BE2C (cell line): ENCODE data around the gene CEP164. TPM values are rescaled to one million over a fixed set of nuclear protein-coding genes. Genes with fewer than 3 reads are reported as not detected.
A peak's percentile ranks its signal among the peaks of the same experiment; 100 is the strongest.

Experiments used
- DNase-seq: peaks from one replicate; pipeline ENCODE4 v3.0.0-alpha.2; 2020
- H3K27me3 ChIP-seq: fragments of 250-450 bp; sonication (Bioruptor Pico); 2 replicates; pipeline ENCODE4 v1.5.1; 2020; ENCODE audit warnings: mild to moderate bottlenecking
- H3K36me3 ChIP-seq: fragments of 250-450 bp; sonication (Bioruptor Pico); 2 replicates; pipeline ENCODE4 v1.5.1; 2020; ENCODE audit warnings: mild to moderate bottlenecking
- H3K4me1 ChIP-seq: fragments of 250-450 bp; sonication (Bioruptor Pico); 2 replicates; pipeline ENCODE4 v1.5.1; 2020
- H3K4me3 ChIP-seq: 2 replicates; pipeline ENCODE4 v1.5.1; 2011; ENCODE audit warnings: low read depth, low read length
- H3K9me3 ChIP-seq: fragments of 250-450 bp; sonication (Bioruptor Pico); 2 replicates; pipeline ENCODE4 v1.5.1; 2020
- polyA plus RNA-seq: library from polyadenylated mRNA; unstranded; fragments of >200 nt; gene quantifications from one replicate; pipeline ENCODE4 v1.2.1, GENCODE V29; 2012; ENCODE audit warnings: low read depth, missing spikeins; ENCODE audit not compliant: insufficient read length, insufficient read depth
- TF ChIP-seq, protein P1 (sequence below): IDR thresholded peaks from 2 replicates; pipeline ENCODE4 v1.5.1; 2012; ENCODE audit warnings: mild to moderate bottlenecking, low read depth, low read length

The CEP164 gene
- polyA plus RNA-seq: 38.7 TPM

DNA sequence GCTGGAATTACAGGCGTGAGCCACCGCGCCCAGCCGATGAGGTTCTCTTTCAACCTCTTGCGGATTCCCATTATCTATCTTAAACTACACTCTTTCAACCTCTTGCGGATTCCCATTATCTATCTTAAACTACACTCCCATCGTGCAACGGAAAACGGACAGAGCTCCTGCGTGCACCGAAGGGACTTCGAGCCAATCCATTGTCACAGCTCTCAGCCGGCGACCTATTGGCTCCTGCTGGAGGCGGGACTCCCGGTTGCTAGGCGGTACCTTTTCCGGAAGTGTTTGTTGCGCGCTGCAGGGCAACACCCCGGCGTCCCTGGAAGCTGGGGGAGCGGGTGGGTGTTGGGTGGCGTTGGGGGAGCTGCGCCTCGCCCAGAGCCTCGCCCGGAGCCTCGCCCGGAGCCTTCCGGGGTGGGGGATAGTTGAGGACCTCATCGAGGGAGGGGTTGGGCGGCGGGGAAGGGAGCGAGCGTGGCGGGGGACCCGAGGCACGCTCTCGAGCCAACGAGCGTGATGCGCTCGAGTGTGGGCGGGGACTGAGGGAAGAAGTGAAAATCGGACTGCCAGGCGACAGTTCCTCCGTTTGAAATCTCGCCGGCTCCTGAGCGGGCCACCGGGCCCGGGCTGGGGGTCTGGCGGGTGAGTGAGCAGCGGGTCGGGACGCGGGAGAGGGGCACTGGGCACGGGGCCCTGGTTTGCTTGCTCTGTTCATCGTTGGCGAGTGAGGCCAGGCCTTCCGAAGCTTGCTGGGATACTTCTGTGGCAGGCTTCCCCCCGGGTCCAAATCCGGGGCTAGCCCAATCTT lies at the start of gene CEP164:
Gene CEP164 (plus strand): TSS at position 288 of the 808 bp plus-strand sequence. CDS start 10,733 bp downstream, outside the sequence.
- Histone ChIP-seq H3K4me1 (peaks cover 2% of the 10 kb centered on the region; the same call in 1 of the 2 replicates), H3K4me3 (peak within 1 kb of the TSS; percentile 94), H3K27me3 (no peaks in the 10 kb centered on the region), H3K9me3 (no peaks in the 10 kb centered on the region), H3K36me3 (no peaks in the 10 kb centered on the region)
- TF ChIP-seq, protein P1, sequence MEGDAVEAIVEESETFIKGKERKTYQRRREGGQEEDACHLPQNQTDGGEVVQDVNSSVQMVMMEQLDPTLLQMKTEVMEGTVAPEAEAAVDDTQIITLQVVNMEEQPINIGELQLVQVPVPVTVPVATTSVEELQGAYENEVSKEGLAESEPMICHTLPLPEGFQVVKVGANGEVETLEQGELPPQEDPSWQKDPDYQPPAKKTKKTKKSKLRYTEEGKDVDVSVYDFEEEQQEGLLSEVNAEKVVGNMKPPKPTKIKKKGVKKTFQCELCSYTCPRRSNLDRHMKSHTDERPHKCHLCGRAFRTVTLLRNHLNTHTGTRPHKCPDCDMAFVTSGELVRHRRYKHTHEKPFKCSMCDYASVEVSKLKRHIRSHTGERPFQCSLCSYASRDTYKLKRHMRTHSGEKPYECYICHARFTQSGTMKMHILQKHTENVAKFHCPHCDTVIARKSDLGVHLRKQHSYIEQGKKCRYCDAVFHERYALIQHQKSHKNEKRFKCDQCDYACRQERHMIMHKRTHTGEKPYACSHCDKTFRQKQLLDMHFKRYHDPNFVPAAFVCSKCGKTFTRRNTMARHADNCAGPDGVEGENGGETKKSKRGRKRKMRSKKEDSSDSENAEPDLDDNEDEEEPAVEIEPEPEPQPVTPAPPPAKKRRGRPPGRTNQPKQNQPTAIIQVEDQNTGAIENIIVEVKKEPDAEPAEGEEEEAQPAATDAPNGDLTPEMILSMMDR: no peak
- DNase-seq: peak; percentile 97

DNA sequence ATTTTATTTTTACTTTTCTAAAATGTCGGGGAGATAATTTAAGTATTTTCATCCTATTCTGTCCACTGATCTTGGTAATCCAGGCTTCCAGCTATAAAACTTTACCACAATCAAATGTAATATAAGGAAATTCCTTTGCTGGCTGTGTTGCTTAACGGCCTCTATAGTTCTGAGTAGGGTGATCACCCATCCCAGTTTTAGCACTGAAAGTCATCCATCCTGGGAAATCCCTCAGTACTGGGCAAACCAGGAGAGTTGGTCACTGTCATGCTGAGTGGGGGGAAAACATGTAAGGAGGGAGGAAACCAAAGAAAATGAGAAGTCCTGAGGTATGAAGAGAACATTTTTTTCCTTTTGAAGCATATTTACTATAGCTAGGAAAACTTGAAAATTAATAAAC lies 49.3 kb upstream of the CEP164 start:
- DNase-seq: no peak

DNA sequence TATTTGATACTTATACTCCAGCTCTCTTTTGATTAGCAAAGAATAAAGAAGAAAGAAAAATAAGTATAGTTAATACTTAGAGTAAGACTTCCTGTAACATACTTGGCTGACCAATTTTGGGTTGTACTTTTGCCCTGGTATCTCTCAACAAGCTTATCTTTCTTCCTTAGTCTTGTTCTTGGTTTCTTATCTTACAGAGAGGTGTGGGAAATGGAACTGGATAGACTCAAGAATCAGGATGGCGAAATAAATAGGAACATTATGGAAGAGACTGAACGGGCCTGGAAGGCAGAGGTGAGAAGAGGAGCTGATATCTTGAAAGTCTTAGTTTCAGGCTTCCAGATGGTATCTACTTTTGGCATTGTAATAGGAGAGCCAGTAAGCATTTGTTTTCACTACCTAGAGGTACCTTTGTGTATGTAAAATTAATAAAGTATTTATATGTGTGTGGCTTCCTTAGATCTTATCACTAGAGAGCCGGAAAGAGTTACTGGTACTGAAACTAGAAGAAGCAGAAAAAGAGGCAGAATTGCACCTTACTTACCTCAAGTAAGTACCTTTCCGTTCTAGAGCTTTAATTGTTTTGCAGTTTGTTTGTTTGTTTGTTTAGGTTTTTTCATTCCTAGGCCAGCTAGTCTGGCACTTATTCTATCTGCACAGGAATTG lies 47.8 kb upstream of the CEP164 start:
- TF ChIP-seq, protein P1: no peak
- Histone ChIP-seq H3K36me3 (peaks cover 32% of the 10 kb centered on the region), H3K27me3 (no peaks in the 10 kb centered on the region), H3K4me1 (no peaks in the 10 kb centered on the region), H3K9me3 (no peaks in the 10 kb centered on the region), H3K4me3 (no peak overlapping the region)
- DNase-seq: no peak

More for the DNA sequence above, 49.3 kb upstream of the CEP164 start:
- Histone ChIP-seq H3K9me3 (no peaks in the 10 kb centered on the region), H3K36me3 (peaks cover 23% of the 10 kb centered on the region), H3K27me3 (no peaks in the 10 kb centered on the region), H3K4me1 (no peaks in the 10 kb centered on the region), H3K4me3 (no peak overlapping the region)
- TF ChIP-seq, protein P1: no peak

DNA sequence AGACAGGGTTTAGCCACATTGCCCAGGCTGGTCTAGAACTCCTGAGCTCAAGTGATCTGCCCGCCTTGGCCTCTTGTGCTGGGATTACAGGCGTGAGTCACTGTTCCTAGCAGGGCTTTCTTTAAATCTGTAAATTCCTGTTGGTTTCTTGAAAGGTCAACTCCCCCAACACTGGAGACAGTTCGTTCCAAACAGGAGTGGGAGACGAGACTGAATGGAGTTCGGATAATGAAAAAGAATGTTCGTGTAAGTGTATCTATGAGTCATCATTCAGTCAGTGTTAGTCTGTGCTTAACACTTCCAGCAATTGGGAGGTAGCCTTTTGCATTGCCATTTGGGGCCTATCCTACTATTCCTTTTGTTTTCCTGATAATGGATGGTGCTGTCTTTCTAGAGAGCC lies 46.5 kb upstream of the CEP164 start:
- TF ChIP-seq, protein P1: no peak
- H3K4me1 ChIP-seq: no peaks in the 10 kb centered on the region; the same call in 1 of the 2 replicates
- no peaks in the 10 kb centered on the region for H3K27me3 ChIP-seq
- H3K4me3 ChIP-seq: no peak overlapping the region
- H3K36me3 ChIP-seq: peaks cover 36% of the 10 kb centered on the region
- H3K9me3 ChIP-seq: no peaks in the 10 kb centered on the region
- no peak for DNase-seq

DNA sequence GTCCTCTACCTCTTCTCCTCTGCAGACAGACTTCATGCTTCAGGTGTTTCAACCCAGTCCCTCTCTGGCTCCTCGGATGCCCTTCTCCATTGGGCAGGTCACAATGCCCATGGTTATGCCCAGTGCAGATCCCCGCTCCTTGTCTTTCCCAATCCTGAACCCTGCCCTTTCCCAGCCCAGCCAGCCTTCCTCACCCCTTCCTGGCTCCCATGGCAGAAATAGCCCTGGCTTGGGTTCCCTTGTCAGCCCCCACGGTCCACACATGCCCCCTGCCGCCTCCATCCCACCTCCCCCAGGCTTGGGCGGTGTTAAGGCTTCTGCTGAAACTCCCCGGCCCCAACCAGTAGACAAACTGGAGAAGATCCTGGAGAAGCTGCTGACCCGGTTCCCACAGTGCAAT lies 45.8 kb upstream of the CEP164 start:
- Histone ChIP-seq H3K9me3 (no peaks in the 10 kb centered on the region), H3K4me3 (no peak overlapping the region), H3K27me3 (no peaks in the 10 kb centered on the region), H3K4me1 (no peaks in the 10 kb centered on the region; the same call in 1 of the 2 replicates), H3K36me3 (peaks cover 39% of the 10 kb centered on the region)
- no peak for DNase-seq
- TF ChIP-seq, protein P1: no peak
